ENCODE results near the gene GYG2. TPM values are rescaled to one million over a fixed set of nuclear protein-coding genes. Genes with fewer than 3 reads are reported as not detected.

GYG2 gene
- total and polyA plus RNA-seq, 2 of the 13 experiments (the other 11 are each of a cell fraction or from before 2014, with no cell fraction given): 20.0 to 24.3 TPM

DNA sequence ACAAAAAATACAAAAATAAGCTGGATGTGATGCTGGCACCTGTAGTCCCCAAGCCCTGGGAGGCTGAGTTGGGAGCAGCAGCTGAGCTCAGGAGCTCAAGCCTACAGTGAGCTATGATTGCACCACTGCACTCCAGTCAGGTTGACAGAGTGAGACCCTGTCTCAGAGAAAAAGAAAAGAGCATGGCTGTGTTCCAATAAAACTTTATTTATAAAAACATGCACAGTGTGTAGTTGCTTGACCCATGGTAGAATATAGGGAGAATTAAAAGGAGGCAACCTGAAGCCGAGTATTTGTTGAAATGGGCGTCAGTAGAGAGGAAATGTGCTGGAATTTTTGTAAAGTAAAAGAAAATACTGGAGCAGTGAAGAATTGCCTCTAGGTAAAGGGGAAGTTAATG lies 27.0 kb downstream of the GYG2 start:
- no TSS peak for BruUV-seq (replicated peaks)
- POLR2A ChIA-PET: no interaction called here
- CTCF ChIA-PET (ENCODE audit: low intra/inter-chr PET ratio, low total read pairs): no interaction called here
- no peaks in the 10 kb centered on the region for H3K4me1 ChIP-seq (ENCODE audit: insufficient read depth, low read length)
- H3K9me3 ChIP-seq (ENCODE audit: low read length): no peaks in the 10 kb centered on the region
- H4K20me1 ChIP-seq (ENCODE audit: insufficient read depth, low read length): no peaks in the 10 kb centered on the region
- no peak for ATAC-seq
- intact Hi-C loops (cut with micrococcal nuclease; ENCODE audit: unreplicated experiment) (no loop called here), in situ Hi-C loops (cut with HindIII; ENCODE audit: extremely low pct_ligation_motif_present, low pct_unique_long_range_greater_than_20kb) (no loop called here)
- no peaks in the 10 kb centered on the region for H3K79me2 ChIP-seq (ENCODE audit: insufficient read depth, low read length)
- H3K36me3 ChIP-seq (replicated peaks in 1 of 2; ENCODE audit: control insufficient read depth in 1 of 2, insufficient read depth in 2 of 2, low read length in 2 of 2): peaks cover 0 to 15% of the 10 kb centered on the region in 2 experiments; a peak in 2 of 5 replicates
- no peak overlapping the region for H2AFZ ChIP-seq (ENCODE audit: low read length)
- no peak overlapping the region for H3K9ac ChIP-seq (ENCODE audit: insufficient read depth, low read depth, low read length)
- H3K27ac ChIP-seq (ENCODE audit: extremely low read length, insufficient read depth, low read length): no peak overlapping the region
- H3K27me3 ChIP-seq (ENCODE audit: control insufficient read depth in 1 of 2, insufficient read depth in 2 of 2, low read length in 2 of 2): no peaks in the 10 kb centered on the region
- TF ChIP-seq SIX4 (CRISPR knock-in tag; IDR thresholded peaks at IDR 0.05) (no peak), ZNF34 (CRISPR knock-in tag; IDR thresholded peaks at IDR 0.05; ENCODE audit: borderline replicate concordance) (no peak), AHR (CRISPR knock-in tag; IDR thresholded peaks at IDR 0.05) (no peak), ZNF607 (CRISPR knock-in tag; IDR thresholded peaks at IDR 0.05; ENCODE audit: borderline replicate concordance) (no peak), ZNF572 (CRISPR knock-in tag; IDR thresholded peaks at IDR 0.05) (no peak), MXD4 (CRISPR knock-in tag; IDR thresholded peaks at IDR 0.05) (no peak), HMGA1 (CRISPR knock-in tag; conservative IDR thresholded peaks at IDR 0.05) (no peak), ZNF670 (CRISPR knock-in tag; IDR thresholded peaks at IDR 0.05; ENCODE audit: borderline replicate concordance) (no peak), IKZF1 (IDR thresholded peaks at IDR 0.05) (no peak), ZBTB20 (CRISPR knock-in tag; IDR thresholded peaks at IDR 0.05; ENCODE audit: borderline replicate concordance, low read depth) (no peak)
- TF ChIP-seq, protein P1, sequence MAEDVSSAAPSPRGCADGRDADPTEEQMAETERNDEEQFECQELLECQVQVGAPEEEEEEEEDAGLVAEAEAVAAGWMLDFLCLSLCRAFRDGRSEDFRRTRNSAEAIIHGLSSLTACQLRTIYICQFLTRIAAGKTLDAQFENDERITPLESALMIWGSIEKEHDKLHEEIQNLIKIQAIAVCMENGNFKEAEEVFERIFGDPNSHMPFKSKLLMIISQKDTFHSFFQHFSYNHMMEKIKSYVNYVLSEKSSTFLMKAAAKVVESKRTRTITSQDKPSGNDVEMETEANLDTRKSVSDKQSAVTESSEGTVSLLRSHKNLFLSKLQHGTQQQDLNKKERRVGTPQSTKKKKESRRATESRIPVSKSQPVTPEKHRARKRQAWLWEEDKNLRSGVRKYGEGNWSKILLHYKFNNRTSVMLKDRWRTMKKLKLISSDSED (CRISPR knock-in tag; IDR thresholded peaks at IDR 0.05): no peak
- TF ChIP-seq, protein P2, sequence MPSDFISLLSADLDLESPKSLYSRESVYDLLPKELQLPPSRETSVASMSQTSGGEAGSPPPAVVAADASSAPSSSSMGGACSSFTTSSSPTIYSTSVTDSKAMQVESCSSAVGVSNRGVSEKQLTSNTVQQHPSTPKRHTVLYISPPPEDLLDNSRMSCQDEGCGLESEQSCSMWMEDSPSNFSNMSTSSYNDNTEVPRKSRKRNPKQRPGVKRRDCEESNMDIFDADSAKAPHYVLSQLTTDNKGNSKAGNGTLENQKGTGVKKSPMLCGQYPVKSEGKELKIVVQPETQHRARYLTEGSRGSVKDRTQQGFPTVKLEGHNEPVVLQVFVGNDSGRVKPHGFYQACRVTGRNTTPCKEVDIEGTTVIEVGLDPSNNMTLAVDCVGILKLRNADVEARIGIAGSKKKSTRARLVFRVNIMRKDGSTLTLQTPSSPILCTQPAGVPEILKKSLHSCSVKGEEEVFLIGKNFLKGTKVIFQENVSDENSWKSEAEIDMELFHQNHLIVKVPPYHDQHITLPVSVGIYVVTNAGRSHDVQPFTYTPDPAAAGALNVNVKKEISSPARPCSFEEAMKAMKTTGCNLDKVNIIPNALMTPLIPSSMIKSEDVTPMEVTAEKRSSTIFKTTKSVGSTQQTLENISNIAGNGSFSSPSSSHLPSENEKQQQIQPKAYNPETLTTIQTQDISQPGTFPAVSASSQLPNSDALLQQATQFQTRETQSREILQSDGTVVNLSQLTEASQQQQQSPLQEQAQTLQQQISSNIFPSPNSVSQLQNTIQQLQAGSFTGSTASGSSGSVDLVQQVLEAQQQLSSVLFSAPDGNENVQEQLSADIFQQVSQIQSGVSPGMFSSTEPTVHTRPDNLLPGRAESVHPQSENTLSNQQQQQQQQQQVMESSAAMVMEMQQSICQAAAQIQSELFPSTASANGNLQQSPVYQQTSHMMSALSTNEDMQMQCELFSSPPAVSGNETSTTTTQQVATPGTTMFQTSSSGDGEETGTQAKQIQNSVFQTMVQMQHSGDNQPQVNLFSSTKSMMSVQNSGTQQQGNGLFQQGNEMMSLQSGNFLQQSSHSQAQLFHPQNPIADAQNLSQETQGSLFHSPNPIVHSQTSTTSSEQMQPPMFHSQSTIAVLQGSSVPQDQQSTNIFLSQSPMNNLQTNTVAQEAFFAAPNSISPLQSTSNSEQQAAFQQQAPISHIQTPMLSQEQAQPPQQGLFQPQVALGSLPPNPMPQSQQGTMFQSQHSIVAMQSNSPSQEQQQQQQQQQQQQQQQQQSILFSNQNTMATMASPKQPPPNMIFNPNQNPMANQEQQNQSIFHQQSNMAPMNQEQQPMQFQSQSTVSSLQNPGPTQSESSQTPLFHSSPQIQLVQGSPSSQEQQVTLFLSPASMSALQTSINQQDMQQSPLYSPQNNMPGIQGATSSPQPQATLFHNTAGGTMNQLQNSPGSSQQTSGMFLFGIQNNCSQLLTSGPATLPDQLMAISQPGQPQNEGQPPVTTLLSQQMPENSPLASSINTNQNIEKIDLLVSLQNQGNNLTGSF (CRISPR knock-in tag; IDR thresholded peaks at IDR 0.05): no peak
- TF ChIP-seq, protein P3, sequence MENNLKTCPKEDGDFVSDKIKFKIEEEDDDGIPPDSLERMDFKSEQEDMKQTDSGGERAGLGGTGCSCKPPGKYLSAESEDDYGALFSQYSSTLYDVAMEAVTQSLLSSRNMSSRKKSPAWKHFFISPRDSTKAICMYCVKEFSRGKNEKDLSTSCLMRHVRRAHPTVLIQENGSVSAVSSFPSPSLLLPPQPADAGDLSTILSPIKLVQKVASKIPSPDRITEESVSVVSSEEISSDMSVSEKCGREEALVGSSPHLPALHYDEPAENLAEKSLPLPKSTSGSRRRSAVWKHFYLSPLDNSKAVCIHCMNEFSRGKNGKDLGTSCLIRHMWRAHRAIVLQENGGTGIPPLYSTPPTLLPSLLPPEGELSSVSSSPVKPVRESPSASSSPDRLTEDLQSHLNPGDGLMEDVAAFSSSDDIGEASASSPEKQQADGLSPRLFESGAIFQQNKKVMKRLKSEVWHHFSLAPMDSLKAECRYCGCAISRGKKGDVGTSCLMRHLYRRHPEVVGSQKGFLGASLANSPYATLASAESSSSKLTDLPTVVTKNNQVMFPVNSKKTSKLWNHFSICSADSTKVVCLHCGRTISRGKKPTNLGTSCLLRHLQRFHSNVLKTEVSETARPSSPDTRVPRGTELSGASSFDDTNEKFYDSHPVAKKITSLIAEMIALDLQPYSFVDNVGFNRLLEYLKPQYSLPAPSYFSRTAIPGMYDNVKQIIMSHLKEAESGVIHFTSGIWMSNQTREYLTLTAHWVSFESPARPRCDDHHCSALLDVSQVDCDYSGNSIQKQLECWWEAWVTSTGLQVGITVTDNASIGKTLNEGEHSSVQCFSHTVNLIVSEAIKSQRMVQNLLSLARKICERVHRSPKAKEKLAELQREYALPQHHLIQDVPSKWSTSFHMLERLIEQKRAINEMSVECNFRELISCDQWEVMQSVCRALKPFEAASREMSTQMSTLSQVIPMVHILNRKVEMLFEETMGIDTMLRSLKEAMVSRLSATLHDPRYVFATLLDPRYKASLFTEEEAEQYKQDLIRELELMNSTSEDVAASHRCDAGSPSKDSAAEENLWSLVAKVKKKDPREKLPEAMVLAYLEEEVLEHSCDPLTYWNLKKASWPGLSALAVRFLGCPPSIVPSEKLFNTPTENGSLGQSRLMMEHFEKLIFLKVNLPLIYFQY (CRISPR knock-in tag; IDR thresholded peaks at IDR 0.05; ENCODE audit: borderline replicate concordance): no peak
- DNase-seq (ENCODE audit: low spot score): no peak
- H3K4me3 ChIP-seq (replicated peaks in 1 of 3; ENCODE audit: insufficient read depth in 1 of 3, low read depth in 2 of 3, low read length in 3 of 3): no peak overlapping the region
- no peak for FAIRE-seq
- 94% methylated on average over 2 of the region's 2 CpGs for WGBS (ENCODE audit: low lambda C conversion rate)
- H3K4me2 ChIP-seq (ENCODE audit: low read depth, low read length): no peak overlapping the region
